ENCODE measurements around the gene SHB. TPM values are rescaled to one million over a fixed set of nuclear protein-coding genes. Genes with fewer than 3 reads are reported as not detected.

The SHB gene
- total and polyA plus RNA-seq, 2 of the 13 experiments (the other 11 are each of a cell fraction or from before 2014, with no cell fraction given): 19.4 to 20.7 TPM

- TF ChIP-seq, protein P1, sequence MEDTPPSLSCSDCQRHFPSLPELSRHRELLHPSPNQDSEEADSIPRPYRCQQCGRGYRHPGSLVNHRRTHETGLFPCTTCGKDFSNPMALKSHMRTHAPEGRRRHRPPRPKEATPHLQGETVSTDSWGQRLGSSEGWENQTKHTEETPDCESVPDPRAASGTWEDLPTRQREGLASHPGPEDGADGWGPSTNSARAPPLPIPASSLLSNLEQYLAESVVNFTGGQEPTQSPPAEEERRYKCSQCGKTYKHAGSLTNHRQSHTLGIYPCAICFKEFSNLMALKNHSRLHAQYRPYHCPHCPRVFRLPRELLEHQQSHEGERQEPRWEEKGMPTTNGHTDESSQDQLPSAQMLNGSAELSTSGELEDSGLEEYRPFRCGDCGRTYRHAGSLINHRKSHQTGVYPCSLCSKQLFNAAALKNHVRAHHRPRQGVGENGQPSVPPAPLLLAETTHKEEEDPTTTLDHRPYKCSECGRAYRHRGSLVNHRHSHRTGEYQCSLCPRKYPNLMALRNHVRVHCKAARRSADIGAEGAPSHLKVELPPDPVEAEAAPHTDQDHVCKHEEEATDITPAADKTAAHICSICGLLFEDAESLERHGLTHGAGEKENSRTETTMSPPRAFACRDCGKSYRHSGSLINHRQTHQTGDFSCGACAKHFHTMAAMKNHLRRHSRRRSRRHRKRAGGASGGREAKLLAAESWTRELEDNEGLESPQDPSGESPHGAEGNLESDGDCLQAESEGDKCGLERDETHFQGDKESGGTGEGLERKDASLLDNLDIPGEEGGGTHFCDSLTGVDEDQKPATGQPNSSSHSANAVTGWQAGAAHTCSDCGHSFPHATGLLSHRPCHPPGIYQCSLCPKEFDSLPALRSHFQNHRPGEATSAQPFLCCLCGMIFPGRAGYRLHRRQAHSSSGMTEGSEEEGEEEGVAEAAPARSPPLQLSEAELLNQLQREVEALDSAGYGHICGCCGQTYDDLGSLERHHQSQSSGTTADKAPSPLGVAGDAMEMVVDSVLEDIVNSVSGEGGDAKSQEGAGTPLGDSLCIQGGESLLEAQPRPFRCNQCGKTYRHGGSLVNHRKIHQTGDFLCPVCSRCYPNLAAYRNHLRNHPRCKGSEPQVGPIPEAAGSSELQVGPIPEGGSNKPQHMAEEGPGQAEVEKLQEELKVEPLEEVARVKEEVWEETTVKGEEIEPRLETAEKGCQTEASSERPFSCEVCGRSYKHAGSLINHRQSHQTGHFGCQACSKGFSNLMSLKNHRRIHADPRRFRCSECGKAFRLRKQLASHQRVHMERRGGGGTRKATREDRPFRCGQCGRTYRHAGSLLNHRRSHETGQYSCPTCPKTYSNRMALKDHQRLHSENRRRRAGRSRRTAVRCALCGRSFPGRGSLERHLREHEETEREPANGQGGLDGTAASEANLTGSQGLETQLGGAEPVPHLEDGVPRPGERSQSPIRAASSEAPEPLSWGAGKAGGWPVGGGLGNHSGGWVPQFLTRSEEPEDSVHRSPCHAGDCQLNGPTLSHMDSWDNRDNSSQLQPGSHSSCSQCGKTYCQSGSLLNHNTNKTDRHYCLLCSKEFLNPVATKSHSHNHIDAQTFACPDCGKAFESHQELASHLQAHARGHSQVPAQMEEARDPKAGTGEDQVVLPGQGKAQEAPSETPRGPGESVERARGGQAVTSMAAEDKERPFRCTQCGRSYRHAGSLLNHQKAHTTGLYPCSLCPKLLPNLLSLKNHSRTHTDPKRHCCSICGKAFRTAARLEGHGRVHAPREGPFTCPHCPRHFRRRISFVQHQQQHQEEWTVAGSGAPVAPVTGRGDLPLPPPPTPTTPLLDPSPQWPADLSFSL (CRISPR knock-in tag; IDR thresholded peaks at IDR 0.05): no peak
- TF ChIP-seq JUN (CRISPR knock-in tag; IDR thresholded peaks at IDR 0.05): no peak
- no peak for TF ChIP-seq EED (CRISPR knock-in tag; IDR thresholded peaks at IDR 0.05)
- TF ChIP-seq KAT2B (IDR thresholded peaks at IDR 0.05; ENCODE audit: borderline replicate concordance, low read depth, low read length): no peak
- TF ChIP-seq MXD4 (CRISPR knock-in tag; IDR thresholded peaks at IDR 0.05): no peak
- TF ChIP-seq ZNF18 (CRISPR knock-in tag; IDR thresholded peaks at IDR 0.05; ENCODE audit: insufficient replicate concordance): no peak
- no peak for TF ChIP-seq ZNF724P (CRISPR knock-in tag; IDR thresholded peaks at IDR 0.05; ENCODE audit: borderline replicate concordance)
- TF ChIP-seq NR2F6 (IDR thresholded peaks at IDR 0.05): peak; percentile 96
- peak; percentile 94 for TF ChIP-seq NR2F6 (CRISPR knock-in tag; IDR thresholded peaks at IDR 0.05)
- no peak for TF ChIP-seq SKI (IDR thresholded peaks at IDR 0.05; ENCODE audit: partially characterized antibody)
- TF ChIP-seq SKIL (CRISPR knock-in tag; IDR thresholded peaks at IDR 0.05; ENCODE audit: borderline replicate concordance): no peak
- TF ChIP-seq AFF4 (CRISPR knock-in tag; IDR thresholded peaks at IDR 0.05): peak; percentile 58; the same call in 1 of the 2 replicates
- no peak for TF ChIP-seq ZNF576 (CRISPR knock-in tag; IDR thresholded peaks at IDR 0.05)
- peak; percentile 70 for TF ChIP-seq PHF21A (CRISPR knock-in tag; IDR thresholded peaks at IDR 0.05)
These were observed 6.3 kb downstream of the SHB start (continued) for GRCh38 chr9:38062498-38063362.

Data from HepG2 (cell line).